Osteoblast (primary cell): ENCODE data around the gene UBE2E2. TPM values are rescaled to one million over a fixed set of nuclear protein-coding genes. Genes with fewer than 3 reads are reported as not detected.
A peak's percentile ranks its signal among the peaks of the same experiment; 100 is the strongest.

ENCODE experiments used
- DNase-seq: peaks from one replicate; pipeline ENCODE4 v3.0.0; 2011; ENCODE audit warnings: low spot score, mixed read lengths; ENCODE audit not compliant: insufficient read length; ENCODE audit errors: missing footprints
- H2AFZ ChIP-seq: 2 replicates; pipeline ENCODE4 v1.6.0; 2011; ENCODE audit warnings: mild to moderate bottlenecking, low read length
- H3K27ac ChIP-seq: 2 replicates; pipeline ENCODE4 v1.5.1; 2011; ENCODE audit warnings: mild to moderate bottlenecking, low read depth, low read length, moderate library complexity
- H3K27me3 ChIP-seq: 2 replicates; pipeline ENCODE4 v1.6.0; 2012; ENCODE audit warnings: mild to moderate bottlenecking, control low read depth, inconsistent platforms, low read length, moderate library complexity; ENCODE audit not compliant: insufficient read depth
- H3K36me3 ChIP-seq: 2 replicates; pipeline ENCODE4 v1.5.1; 2011; ENCODE audit warnings: mild to moderate bottlenecking, low read length, control low read depth, moderate library complexity; ENCODE audit not compliant: insufficient read depth
- H3K4me1 ChIP-seq: 2 replicates; pipeline ENCODE4 v1.5.1; 2011; ENCODE audit warnings: mild to moderate bottlenecking, low read length, control low read depth, moderate library complexity; ENCODE audit not compliant: insufficient read depth
- H3K4me2 ChIP-seq: 2 replicates; pipeline ENCODE4 v1.6.0; 2011; ENCODE audit warnings: mild to moderate bottlenecking, low read length; ENCODE audit not compliant: insufficient read depth
- H3K4me3 ChIP-seq: fragments of 200-600 bp; sonication (generic); 3 replicates; pipeline ENCODE4 v1.5.1; 2012; ENCODE audit warnings: mild to moderate bottlenecking, low read length, inconsistent platforms; ENCODE audit not compliant: insufficient read depth
- H3K79me2 ChIP-seq: 2 replicates; pipeline ENCODE4 v1.6.0; 2012; ENCODE audit warnings: mild to moderate bottlenecking, low read length, control low read depth, inconsistent platforms; ENCODE audit not compliant: insufficient read depth
- H3K9me3 ChIP-seq: 2 replicates; pipeline ENCODE4 v1.5.1; 2011; ENCODE audit warnings: low read depth, low read length, control low read depth
- H4K20me1 ChIP-seq: 2 replicates; pipeline ENCODE4 v1.6.0; 2012; ENCODE audit warnings: mild to moderate bottlenecking, low read length, control low read depth; ENCODE audit not compliant: insufficient read depth
- total RNA-seq: library from RNA; depleted of rRNA; stranded (reverse); fragments of >200 nt; gene quantifications from 2 replicates; pipeline ENCODE4 v1.2.3, GENCODE V29; 2012
- TF ChIP-seq, protein P1 (sequence below): IDR thresholded peaks from 2 replicates; pipeline ENCODE4 v1.5.1; 2011; ENCODE audit warnings: mild to moderate bottlenecking, low read depth, low read length, moderate library complexity; ENCODE audit errors: extremely low read depth

The UBE2E2 gene
- total RNA-seq, 1 donor, result 49.6 TPM

DNA sequence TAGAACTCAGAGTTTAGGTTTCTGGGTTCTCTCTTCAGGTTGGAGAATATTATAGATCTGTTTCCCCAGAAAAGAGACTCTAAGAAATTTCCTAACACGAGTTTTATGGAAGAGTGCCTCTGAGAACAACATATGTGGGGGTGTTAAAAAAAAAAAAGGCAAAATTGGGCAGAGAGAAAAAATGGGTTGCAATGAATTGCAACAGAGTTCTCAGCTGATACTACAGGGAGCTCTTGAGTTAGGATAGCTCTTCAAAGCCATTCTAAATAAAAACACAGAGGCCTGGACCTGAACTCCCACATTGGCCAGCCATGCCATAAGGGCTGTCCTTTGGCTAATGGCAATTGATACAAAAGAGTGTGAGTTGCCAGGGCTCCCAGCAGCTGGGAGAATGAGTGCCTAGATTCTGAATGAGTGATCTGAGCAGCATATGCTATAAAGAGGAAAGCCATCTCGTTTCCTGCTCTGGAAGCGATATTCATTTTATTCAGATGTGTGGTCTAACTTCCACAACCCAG lies 20.1 kb upstream of the UBE2E2 start:
- H3K36me3 ChIP-seq, result no peaks in the 10 kb centered on the region
- H3K4me3 ChIP-seq, result no peak overlapping the region
- no peaks in the 10 kb centered on the region for H4K20me1 ChIP-seq
- no peak overlapping the region for H3K27ac ChIP-seq
- no peaks in the 10 kb centered on the region for H3K4me1 ChIP-seq
- peaks cover 11% of the 10 kb centered on the region for H3K27me3 ChIP-seq
- TF ChIP-seq, protein P1, sequence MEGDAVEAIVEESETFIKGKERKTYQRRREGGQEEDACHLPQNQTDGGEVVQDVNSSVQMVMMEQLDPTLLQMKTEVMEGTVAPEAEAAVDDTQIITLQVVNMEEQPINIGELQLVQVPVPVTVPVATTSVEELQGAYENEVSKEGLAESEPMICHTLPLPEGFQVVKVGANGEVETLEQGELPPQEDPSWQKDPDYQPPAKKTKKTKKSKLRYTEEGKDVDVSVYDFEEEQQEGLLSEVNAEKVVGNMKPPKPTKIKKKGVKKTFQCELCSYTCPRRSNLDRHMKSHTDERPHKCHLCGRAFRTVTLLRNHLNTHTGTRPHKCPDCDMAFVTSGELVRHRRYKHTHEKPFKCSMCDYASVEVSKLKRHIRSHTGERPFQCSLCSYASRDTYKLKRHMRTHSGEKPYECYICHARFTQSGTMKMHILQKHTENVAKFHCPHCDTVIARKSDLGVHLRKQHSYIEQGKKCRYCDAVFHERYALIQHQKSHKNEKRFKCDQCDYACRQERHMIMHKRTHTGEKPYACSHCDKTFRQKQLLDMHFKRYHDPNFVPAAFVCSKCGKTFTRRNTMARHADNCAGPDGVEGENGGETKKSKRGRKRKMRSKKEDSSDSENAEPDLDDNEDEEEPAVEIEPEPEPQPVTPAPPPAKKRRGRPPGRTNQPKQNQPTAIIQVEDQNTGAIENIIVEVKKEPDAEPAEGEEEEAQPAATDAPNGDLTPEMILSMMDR, result no peak
- no peaks in the 10 kb centered on the region for H3K79me2 ChIP-seq
- H3K9me3 ChIP-seq, result no peaks in the 10 kb centered on the region
- no peak for DNase-seq
- no peak overlapping the region for H2AFZ ChIP-seq
- H3K4me2 ChIP-seq, result no peak overlapping the region

DNA sequence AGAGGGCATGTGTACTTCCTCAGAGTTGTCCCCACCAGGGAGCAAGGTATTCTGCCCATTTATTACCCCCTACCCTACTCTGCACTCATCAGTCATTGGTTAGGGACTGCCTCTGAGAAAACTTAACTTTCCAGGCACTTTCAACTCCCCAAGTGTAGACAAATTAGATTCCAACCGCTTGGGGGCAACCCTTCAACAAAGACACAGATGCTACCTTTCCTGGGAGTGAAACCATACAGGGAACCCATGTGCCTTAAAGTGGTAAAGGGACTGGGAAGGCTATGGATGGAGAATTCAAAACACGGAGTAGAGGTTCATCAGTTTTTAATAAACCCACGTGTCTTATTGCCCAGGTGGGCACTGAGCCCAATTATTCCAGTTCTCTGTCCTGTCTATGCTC lies 19.4 kb upstream of the UBE2E2 start:
- H3K79me2 ChIP-seq, result no peaks in the 10 kb centered on the region
- DNase-seq, result peak; percentile 10

DNA sequence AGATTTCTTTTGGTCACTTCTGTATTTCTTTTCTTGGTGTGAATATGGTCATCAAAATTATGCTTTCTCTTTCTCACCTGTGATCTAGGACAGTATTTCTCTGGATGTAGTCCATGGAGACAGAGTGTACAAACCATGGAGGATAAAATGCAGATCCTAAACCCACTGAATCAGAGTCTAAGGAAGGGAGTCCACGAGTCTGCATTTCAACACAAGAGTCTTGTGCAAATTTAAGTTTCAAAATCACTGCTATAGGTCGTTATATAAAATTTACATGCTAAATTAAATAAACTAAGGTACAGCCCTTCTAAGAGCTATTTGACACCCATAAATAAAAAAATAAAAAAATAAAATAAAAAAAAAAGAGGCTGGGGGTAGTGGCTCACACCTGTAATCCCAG lies 17.3 kb upstream of the UBE2E2 start:
- no peak for DNase-seq
- Histone ChIP-seq H2AFZ (no peak overlapping the region), H3K27me3 (peaks cover 11% of the 10 kb centered on the region), H3K4me3 (no peak overlapping the region), H3K4me1 (no peaks in the 10 kb centered on the region), H3K27ac (no peak overlapping the region), H3K9me3 (no peaks in the 10 kb centered on the region), H3K4me2 (no peak overlapping the region), H3K79me2 (no peaks in the 10 kb centered on the region), H4K20me1 (no peaks in the 10 kb centered on the region), H3K36me3 (no peaks in the 10 kb centered on the region)
- TF ChIP-seq, protein P1, result no peak

More for the DNA sequence above, 19.4 kb upstream of the UBE2E2 start:
- Histone ChIP-seq H3K4me1 (no peaks in the 10 kb centered on the region), H3K4me2 (no peak overlapping the region), H3K4me3 (no peak overlapping the region), H3K9me3 (no peaks in the 10 kb centered on the region), H4K20me1 (no peaks in the 10 kb centered on the region), H3K27me3 (peaks cover 11% of the 10 kb centered on the region), H2AFZ (no peak overlapping the region), H3K27ac (no peak overlapping the region), H3K36me3 (no peaks in the 10 kb centered on the region)
- TF ChIP-seq, protein P1, result peak; percentile 67

DNA sequence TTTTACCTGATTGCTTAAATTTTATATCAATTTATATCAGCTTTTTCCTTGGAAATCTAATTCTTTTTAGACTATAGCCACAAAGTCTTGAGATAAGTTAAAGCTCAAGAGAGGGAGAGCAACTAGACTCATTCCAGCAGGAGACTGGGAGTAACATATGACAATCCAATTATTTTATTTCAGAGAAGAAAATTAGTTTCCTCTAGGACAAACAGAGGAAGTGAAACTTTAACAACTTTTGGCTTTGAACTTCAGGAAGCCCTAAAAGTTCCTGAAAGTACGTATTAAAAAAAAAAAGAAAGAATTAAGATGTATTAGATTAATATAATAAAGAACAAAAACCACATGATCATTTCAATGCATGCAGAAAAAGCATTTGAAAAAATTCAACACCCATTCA lies 13.9 kb upstream of the UBE2E2 start:
- Histone ChIP-seq H4K20me1 (no peaks in the 10 kb centered on the region), H3K27ac (no peak overlapping the region), H3K27me3 (peaks cover 21% of the 10 kb centered on the region), H3K4me1 (no peaks in the 10 kb centered on the region), H3K79me2 (no peaks in the 10 kb centered on the region), H3K4me3 (no peak overlapping the region), H3K36me3 (no peaks in the 10 kb centered on the region), H3K9me3 (no peaks in the 10 kb centered on the region), H3K4me2 (no peak overlapping the region), H2AFZ (no peak overlapping the region)
- no peak for DNase-seq
- TF ChIP-seq, protein P1, result no peak
